GM12801 (cell line): ENCODE measurements around the gene GRK6.

Experiments used
- CTCF ChIP-seq: IDR thresholded peaks from one replicate; pipeline ENCODE4 v1.5.1; 2011; ENCODE audit warnings: control low read depth; ENCODE audit not compliant: insufficient read length; ENCODE audit errors: extremely low read depth

The GRK6 gene

GRCh38 chr5:177465044-177465443 lies 38.6 kb downstream of the GRK6 start:
- no peak for TF ChIP-seq CTCF

GRCh38 chr5:177466861-177467260 lies 40.4 kb downstream of the GRK6 start:
- no peak for TF ChIP-seq CTCF

GRCh38 chr5:177467436-177467835 lies 41.0 kb downstream of the GRK6 start:
- TF ChIP-seq CTCF: no peak

- no peak for TF ChIP-seq CTCF
Observed at GRCh38 chr5:177468329-177468684, 41.8 kb downstream of the GRK6 start.

DNA sequence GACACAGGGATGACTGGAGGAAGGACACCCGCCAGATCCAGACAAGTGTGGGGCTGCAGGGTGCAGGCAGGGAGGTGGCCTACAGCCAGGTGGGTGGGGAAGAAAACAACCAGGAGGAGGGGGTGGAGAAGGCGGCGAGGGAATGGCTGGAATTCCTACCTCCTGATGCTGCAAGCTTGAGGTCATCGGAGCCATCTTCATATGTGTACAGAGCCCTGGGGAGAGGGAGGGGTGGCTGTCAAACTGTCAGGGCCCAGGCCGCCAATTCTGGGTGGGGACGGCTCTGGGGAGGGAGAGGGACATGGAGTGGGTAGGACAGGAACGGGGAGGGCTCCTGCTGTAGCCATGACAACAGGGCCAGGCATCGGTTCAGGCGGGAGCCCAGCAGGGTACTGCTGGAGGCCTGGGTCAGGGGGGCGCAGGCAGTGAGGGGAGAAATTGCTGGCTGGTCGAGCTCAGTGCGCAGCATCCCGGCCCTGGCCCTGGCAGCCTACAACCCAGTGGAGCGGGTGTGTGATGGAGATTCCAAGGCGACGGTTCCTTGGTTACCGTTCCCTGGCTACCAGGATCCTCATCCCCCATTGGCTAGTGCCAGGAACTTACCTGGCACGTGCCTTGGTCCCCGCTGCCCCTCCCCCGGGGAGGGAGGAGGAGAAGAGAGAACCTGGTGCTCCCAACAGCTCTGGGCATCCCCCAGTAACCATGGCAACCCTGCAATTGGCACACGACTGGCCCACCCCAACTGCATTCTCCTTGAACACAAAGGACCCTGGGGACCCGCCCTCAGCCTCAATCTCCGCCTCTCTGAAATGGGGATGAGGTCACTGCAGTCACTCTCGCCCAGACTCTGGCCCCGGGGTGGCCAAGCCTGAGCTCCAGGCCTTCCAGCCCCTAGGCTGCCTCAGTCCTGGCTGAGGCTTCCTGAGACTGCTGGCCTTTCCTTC lies 42.5 kb downstream of the GRK6 start:
- TF ChIP-seq CTCF: no peak

- no peak for TF ChIP-seq CTCF
Observed at GRCh38 chr5:177469750-177470525, 43.5 kb downstream of the GRK6 start.

DNA sequence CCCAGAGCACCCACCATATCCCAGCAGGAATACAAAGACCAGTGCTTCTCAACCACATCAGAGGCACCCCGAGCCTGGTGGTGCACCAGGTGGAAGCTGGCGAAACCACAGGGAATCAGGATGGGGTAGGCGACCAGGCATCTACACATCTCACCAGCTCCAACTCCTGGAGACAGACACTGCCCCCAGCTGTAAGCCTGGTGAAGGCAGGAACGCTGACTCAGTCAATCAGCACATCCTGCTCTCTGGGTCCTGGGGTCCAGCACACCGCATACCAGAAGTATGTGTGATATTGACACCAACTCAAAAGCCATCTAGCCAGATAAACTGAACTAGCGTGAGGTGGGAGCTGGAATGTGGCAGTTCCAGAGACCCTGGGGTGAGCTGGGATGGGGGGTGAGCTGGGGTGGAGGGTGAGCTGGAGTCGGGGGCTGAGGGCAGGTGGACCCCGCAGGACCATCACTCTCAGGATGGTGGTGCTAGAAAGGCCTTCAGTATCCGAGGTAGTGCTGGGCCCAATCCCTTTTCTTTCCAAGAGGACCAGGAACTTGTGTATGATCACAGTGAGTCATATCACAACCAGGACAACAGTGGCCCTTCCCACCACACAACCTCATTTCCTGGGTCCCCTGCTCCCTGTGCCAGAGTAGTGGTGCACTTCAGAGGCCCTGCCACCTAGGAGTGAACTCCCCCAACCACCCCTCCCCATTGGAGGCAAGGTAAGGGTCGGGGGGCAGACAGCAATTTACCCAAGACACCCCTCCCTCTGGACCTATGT lies 44.5 kb downstream of the GRK6 start:
- no peak for TF ChIP-seq CTCF
